Forelimb muscle (tissue), 1 donor: Measurements from ENCODE around the gene MYH7B. TPM values are rescaled to one million over a fixed set of nuclear protein-coding genes. Genes with fewer than 3 reads are reported as not detected.

ENCODE experiments used
- DNase-seq: peaks from one replicate; pipeline ENCODE4 v3.0.0-alpha.2; 2013; ENCODE audit warnings: low read depth
- polyA plus RNA-seq: library from polyadenylated mRNA; unstranded; fragments of 120-200 nt; gene quantifications from one replicate; pipeline ENCODE4 v1.2.1, GENCODE V29; 2013; ENCODE audit not compliant: insufficient read length

Gene MYH7B
- polyA plus RNA-seq, 1 donor: 114 TPM

DNA sequence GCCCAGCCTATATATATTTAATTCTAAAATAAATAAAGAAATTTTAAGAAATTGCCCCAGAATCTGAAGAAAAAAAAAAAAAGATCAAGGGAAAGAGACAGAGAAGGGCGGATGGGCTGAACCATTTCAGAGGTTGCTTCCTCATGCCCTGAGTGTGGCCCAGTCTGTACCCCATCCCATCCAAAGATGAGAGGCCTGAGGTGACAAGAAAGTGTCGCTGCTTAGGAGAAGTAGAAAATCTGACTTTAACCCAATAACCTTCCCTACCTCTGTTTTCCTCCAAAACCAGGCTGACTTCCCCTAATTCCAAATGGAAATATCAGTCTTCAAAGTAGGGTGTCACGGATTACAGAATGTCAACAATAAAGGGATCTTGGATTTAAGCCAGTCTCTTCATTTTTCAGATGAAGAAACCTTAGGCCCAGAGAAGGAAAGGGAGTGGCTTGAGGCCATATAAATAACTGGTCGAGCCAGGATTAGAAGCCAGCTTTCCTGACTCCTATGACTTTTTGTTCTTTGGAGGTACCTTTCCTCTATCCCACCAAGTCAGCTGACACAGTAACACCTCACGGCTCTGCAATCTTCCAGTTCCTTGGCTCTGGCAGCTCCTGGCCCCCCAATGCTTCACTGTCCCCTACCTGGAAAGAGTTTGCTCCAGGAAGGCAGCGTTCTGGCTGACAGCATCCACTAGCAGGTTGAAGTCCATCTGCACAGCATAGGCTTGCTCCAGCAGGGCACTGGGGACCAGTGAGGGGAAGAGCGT lies 10.2 kb upstream of the MYH7B start:
- DNase-seq: no peak

DNA sequence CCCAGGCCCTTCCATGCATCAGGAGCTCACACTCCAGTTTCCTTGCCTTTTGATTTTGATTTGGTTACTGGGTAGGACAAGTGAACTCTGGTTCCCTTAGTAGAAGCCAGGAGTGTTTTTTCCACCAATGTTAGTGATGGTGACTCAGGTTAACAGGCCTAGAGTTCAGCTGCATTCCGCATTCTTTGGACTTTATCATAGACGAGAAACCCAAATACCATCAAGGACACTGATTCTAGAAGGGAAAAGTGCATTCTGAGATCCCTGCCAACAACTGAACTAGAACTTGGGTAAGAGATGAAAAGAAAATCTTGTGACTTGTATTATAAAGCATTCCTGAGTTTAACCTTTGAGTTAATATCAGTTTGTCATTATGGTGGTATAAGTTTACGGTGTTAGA lies 9.0 kb upstream of the MYH7B start:
- DNase-seq: no peak

DNA sequence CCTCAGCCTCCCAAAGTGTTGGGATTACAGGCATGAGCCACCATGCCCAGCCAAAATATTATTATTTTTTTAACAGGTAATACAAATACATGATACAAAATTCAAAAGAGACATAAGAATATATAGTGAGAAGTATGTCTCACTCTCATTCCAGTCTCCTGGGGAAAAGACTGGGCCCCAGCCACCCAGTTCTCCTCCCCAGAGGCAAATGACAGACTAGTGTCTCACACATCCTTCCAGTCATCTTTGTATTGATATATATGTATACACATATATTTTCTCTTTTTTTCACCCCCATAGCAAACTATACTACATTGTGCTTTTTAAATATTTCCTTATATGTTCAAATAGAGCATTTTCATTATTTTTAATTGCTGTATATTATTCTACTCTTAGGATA lies 8.3 kb upstream of the MYH7B start:
- no peak for DNase-seq

DNA sequence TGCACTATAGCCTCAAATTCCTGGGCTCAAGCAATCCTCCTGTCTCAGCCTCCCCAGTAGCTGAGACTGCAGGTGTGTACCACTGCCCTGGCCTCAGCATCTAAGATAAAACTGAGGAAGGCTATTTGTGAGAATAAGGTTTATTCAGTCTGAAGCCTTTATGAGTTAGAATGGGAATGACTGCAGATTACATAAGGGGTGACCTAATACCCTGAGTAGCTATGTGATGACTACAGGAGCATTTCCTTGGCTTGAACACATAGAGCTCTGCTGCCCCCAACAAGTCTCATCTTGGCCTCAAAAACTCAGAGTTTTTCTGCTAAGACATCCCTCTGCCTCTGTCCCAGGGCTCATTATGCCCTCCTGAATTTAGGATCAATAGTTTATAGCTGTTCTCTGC lies 7.6 kb upstream of the MYH7B start:
- DNase-seq: no peak

DNA sequence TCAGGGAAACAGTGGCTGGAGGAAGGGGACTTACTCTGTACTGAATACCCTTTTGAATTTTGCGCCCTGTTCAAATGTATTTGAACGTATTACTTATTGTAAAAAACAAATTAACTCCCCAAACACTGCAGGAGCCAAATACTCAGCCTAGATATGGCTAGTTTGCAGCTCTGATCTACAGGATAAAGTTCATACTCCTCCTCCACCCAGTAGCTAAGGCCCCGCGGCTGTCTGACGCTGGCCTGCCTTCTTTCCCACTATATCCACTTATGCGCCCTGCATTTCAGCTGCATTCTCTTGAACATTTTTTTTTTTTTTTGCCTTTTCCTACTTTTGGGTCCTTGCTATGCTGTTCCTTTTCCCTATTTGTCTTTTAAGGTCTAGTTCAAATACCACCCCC lies 6.5 kb upstream of the MYH7B start:
- DNase-seq: no peak

DNA sequence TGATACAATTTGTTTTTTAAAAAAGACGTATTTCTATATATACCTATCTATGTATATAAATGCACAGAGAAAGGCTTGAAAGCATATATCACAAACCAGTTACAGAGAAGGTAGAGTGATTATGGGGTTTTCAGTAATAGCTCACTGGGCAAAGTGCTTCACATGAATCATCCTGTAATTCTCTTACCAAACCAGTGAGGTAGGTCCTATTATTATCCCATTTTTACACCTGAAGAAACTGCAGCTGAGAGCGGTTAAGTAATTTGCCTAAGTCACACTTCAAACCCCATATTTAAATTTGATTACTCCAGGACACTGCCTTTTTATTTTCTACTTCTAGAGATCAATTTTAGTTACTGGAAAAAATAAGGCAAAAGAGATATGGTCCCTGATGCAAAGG lies 4.4 kb upstream of the MYH7B start:
- no peak for DNase-seq

DNA sequence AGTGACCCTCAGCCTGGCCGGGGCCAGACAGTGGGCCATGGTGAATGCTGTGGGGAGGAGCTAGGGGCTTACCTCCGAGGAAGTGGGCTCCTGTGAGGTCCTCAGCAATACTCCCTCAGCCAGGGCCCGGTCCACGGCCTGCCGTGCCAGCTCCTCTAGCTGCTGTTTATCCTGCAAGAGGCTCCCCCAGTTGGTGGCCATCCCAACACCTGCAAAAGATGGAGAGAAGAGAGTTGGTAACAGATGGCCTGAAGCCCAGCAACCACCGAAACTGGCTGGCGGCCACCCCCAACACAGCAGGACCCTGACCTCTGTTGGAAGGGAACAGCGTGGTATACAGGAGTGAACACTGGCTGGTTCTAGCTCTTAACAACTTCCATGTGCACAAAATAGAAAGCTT lies 4.0 kb upstream of the MYH7B start:
- DNase-seq: no peak

DNA sequence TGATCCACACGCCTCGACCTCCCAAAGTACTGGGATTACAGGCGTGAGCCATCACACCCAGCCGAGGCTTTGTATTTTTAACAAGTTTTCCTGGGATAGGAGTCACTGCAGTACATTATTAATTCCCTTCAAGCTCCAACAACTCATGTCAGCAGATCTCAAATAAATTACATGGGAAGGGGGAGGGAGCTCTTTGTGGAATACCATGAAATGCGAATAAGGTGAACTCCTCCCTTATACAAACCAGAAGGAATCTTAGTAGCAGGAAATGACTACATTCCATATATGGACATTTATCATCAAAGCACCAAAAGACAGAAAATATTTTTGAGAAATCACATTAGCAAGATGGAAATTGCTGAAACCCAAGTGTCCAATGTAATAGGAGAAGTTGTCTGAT lies 3.0 kb upstream of the MYH7B start:
- no peak for DNase-seq

DNA sequence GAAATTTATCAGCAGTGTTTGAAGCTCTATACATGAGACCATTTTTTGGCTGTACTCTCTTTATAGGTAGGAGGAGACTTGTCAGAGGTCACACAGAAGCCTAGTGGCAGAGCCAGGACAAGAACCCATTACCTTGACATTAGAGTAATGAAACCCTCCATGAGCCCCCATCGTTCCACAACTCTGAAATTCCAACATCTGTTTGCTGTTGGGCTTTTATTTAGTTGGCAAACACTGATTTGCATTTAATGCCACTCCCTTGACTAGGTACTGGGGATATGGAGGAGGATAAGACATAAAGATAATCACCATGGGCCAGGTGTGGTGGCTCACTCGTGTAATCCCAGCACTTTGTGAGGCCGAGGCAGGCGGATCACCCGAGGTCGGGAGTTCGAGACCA lies 1.7 kb upstream of the MYH7B start:
- DNase-seq: no peak

DNA sequence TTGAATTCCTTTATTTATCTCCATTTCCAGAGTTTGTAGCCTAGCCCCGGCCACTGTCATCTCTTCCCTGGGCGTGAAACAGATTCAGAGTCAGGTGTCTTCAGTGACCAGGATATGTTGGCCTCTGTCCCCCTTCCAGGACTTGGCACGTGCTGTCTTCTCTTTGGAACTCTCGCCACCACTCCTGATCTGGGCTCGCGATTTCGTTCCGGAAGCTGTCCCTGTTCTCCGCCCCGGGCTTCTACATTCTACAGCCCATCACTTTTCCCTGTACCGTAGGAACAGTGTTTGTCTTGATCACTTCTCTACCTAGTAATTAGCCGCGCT lies 801 bp upstream of the MYH7B start:
- DNase-seq: no peak

DNA sequence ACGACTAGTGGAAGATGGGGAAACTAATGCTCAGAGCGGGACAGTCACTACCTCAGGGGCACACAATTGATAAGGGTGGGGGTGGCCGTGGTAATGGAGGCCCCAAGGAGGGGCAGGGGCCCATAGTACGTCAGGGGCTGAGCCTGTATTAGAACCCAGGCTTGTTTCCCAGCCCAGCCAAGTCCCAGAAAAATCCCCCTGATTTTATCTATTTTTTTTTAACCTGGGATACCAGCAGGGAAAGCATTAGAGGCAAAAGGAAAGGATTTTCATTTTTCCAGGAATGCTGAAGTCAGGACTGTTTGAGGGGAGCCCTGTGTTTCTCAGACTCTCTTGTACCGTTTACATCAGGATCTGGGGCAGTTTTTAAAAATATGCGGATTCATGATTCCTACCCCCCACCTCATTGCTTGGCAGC lies 382 bp downstream of the MYH7B start:
- DNase-seq: no peak

DNA sequence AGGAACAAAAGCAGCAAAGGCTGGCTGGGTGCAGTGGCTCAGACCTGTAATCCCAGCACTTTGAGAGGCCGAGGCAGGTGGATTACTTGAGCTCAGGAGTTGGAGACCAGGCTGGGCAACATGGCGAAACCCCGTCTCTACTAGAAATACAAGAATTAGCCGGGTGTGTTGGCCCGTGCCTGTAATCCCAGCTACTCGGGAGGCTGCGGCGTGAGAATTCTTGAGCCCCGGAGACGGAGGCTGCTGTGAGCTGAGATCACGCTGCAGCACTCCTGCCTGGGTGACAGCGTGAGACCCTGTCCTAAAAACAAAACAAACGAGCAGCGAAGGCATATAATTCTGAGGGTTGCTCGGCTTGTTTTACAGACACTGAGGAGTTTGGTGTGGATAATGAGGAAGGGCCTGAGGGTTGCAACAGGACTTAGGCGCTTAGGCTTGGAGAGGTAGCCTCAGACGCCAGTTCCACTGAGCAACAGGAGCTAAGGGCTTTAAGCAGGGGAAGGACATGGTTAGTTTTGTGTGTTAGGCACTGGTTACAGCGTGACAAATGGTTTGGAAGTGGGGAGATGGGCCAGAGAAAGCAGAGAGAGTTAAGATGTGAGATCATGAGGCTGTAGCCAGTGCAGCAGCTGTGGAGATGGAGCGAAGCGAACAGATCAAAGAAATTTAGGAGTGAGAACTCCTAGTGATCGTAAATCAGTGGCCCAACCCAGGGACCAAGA lies 1.2 kb downstream of the MYH7B start:
- no peak for DNase-seq

DNA sequence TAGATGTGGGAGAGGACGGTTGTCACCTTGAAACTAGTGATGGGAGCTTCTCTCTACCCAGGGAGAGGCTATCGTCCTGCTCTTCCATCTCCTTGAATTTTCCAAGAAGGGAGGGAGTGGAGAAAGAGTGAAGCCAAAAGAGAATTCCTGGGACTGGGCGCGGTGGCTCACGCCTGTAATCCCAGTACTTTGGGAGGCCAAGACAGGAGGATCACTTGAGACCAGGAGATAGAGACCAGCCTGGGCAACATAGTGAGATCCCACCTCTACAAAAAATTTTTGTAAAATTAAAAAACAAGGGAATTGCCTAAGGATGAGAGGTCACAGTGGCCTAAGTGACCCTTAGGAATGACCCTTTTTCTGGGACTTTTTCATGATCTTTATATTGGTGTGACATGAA lies 8.8 kb downstream of the MYH7B start:
- DNase-seq: no peak

DNA sequence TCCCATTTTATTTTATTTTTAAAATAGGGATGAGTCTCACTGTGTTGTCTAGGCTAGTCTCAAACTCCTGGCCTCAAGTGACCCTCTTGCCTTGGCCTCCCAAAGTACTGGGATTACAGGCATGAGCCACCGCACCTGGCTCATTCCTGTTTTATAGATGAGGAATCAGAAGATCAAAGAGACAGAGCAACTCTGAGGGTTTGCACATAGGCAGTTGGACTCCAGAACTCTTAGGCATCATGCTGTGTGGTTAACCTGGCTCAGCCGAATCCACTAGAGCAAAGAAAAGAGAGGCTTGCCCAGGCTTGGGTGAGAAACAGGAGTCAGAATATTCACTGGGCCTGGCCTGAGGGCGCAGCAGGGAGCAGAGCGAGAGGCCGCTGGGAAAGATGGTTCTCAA lies 9.4 kb downstream of the MYH7B start:
- DNase-seq: no peak

DNA sequence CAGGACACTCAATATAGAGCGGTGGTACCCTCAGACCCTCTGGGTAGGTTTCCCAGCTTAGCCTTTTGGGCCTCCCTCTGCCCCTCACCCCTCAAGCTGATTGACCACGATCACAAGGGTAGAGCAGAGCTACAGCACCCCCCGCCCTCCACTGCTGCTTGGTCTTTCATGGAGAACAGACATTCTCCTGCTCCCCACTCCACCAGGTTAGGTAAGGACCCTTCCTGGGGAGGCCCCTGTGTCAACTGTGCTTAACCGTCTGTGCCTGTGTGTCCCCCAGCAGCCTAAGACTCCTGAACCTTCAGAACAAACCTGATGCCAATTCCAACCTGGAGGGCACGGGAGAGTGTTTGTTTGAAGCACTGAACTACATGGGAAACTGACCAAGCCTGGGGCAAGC lies 11.8 kb downstream of the MYH7B start:
- DNase-seq: no peak

DNA sequence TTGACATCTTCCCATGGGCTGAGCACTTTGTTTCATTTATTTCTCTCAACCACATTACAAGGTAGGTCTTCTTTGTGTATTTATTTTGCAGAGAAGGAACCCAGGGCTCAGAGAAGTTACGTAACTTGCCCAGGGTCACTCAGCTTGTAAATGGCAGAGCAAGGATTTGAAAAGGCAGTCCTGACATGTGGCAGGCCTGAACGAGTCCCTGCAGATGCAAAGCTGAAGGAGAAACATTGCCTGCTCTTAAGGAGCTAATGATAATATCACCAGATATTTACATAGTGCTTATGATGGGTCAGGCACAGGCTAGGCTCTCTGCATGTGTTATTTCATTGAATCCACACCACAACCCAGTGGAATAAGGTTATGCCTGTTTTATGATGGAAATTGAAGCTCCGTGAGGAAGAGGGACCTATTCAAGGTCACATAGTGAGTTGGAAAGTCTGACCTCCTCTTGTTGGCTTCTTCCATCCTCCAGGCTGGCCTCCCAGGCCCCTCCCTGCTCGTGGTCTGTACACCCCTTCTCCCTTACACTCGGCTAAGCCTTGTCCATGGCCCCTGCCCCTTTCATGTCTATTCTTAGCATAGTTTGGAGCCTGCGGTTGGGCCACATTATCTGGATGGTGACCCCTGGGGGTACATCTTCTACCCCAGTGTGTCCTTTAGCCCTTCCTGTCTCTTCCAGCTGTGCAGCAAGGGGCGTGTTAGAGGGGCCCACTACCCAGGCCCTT lies 12.5 kb downstream of the MYH7B start:
- DNase-seq: no peak

DNA sequence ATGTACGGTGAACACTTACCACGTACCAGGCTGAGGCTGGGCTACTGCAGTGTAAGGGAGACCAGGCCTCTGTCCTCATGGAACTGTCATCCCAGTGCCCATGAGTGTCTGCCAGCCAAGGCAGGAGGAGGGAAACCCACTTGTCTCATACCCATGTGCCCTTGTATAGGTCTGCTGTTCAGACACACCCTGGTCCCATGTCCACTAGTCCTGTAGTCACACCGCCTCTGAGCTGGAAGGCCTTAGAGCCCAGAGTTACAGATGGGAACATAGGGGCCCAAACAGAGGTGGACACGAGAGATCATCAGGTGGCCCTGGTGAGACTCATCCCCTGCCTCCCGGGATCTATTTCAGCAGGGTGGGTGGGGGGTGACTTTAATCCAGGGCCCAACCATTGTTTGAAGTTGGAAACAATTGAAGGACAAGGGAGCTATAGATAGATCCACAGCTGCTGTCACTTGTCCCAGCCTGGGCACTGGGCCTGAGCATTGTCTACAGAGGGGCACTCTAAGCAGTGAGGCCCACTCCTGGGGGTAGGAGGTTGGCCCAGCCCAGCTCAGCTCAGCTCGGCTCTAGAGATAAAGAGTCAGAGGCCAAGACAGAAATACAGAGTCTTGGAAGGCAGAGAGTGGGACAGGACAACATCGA lies 14.6 kb downstream of the MYH7B start:
- DNase-seq: no peak

DNA sequence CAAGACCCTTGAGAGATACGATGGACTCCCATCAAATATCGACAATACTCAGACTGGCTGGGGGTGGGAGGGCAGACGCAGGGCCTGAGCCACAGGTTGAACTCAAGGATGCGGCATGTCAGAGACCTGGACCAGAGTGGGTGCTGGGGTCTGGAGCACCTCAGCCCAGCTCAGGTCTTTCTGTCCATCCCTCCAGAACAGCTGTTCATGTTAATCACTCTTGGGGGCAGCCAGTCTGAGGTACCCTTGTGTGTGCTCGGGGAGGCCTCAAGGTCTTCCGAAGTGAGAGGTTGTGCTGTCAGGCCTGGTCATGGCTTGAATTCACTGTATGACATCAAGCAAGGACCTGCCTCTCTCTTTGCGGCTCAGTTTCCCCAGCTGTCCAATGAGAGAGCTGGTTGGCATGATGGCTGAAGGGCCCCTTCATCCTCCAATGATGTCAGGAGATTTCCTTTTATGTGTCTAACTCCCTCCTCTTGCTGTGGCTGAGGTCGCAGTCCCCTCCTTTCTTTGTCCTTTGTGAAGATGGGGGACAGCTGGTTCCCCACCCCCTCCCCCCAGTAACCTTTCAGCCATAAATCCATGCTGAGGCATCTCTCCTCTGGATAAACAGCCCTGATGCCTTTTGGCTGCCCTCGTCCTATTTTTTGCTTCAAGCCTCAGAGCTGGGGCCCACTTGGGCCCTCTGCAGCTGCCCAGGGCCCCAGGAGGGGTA lies 15.3 kb downstream of the MYH7B start:
- DNase-seq: no peak

DNA sequence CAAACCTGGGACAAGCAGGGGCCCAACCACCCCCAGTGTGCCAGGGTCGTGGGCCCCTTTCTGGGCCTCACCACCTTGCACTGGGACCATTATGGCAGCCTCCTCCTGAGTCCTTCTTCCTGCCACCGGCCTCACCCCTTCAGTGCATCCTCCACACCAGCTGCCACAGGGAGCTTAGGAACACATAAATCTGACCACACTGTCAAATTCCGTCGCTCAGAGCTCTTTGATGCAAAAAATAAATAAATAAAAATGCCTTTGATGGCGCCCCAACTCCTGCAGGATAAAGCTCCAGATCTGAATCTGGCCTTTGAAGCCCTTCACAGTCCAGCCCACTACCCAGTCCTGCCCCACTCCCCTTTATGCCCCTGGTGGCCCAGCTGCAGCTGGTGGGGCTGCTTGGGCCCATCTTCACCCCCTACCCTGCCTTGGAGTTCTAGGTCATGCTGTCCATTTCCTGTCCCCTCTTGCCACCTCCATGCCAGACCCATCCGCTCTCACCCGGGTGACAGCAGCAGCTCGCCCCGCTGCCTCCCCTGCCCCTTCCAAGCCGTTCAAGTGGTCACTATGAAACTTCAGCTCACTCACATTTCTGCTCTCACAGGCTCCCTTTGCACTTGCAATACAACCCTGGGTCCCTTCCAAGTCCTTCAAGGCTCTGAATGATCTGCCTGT lies 16.0 kb downstream of the MYH7B start:
- no peak for DNase-seq

DNA sequence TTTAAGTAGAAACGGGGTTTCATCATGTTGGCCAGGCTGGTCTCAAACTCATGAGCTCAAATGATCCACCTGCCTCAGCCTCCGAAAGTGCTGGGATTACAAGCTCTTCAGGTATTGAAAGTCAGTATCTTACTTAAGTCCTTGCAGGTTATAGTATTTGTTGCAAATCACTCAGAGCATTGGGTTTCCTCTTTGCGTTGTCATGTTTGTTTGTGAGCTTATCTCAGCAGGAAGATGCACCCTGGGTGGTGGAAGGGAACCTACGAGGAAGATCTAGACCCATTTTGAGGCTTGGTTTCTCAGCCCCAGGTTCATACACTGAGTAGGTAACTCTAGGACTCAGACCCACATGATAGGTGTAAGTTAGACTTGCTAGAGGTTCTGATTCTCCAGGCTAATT lies 18.6 kb downstream of the MYH7B start:
- no peak for DNase-seq

DNA sequence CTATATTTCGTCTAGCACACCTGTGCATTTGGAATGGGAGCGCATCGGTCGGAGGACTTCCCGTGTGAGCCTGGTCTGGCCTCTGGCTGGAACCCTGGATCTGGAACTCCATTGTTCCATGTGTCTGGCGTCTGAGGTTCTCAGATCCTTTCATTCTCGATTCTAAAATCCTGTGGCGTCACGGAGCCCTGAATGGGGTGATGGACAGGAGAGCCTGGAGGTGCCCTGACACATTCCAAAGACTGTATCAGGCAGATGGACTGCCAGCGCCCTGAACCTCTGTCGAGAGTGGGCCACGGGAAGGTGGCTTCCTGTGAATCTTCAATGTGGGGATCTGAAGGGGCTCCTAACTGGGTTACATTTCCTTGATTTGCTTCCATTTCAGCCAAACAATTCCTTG lies 20.6 kb downstream of the MYH7B start:
- no peak for DNase-seq
